HG03103 (cell line): ENCODE results near the gene CARD19.
A peak's percentile ranks its signal among the peaks of the same experiment; 100 is the strongest.

Source experiments
- ATAC-seq: cut with Tn5 transposase; IDR thresholded peaks from one replicate; pipeline ENCODE4 v1.9.1; 2021; ENCODE audit warnings: low read depth; ENCODE audit not compliant: unreplicated experiment

Gene CARD19

GRCh38 chr9:93096131-93096802 is at the start of gene CARD19:
Gene CARD19, plus strand, starts transcription at chr9:93096217. Its CDS starts 129 bp downstream, at chr9:93096346.
- peak; percentile 20 for ATAC-seq

- ATAC-seq: no peak
Observed at GRCh38 chr9:93048566-93049448, 47.2 kb upstream of the CARD19 start.

- ATAC-seq: no peak
Observed at GRCh38 chr9:93049491-93049890, 46.5 kb upstream of the CARD19 start.

- no peak for ATAC-seq
Observed at GRCh38 chr9:93050231-93050630, 45.8 kb upstream of the CARD19 start.

- no peak for ATAC-seq
Observed at GRCh38 chr9:93051680-93052089, 44.3 kb upstream of the CARD19 start.

- ATAC-seq: no peak
Observed at GRCh38 chr9:93052791-93053540, 43.1 kb upstream of the CARD19 start.

- ATAC-seq: no peak
Observed at GRCh38 chr9:93053781-93054331, 42.2 kb upstream of the CARD19 start.

GRCh38 chr9:93054758-93055704 is 41.0 kb upstream of the CARD19 start:
- ATAC-seq: no peak

GRCh38 chr9:93057042-93057702 is 38.8 kb upstream of the CARD19 start:
- no peak for ATAC-seq

- peak; percentile 3 for ATAC-seq
Observed at GRCh38 chr9:93057703-93058354, 38.2 kb upstream of the CARD19 start.

GRCh38 chr9:93058355-93059010 is 37.5 kb upstream of the CARD19 start, which contains the start of gene SUSD3:
Gene SUSD3, plus strand, starts transcription at chr9:93058701. Its CDS starts 42 bp downstream, at chr9:93058743.
- ATAC-seq: peak; percentile 37

- no peak for ATAC-seq
Observed at GRCh38 chr9:93059011-93059714, 36.9 kb upstream of the CARD19 start.

GRCh38 chr9:93059715-93060578 is 36.1 kb upstream of the CARD19 start:
- ATAC-seq: no peak

- ATAC-seq: no peak
Observed at GRCh38 chr9:93060746-93061259, 35.2 kb upstream of the CARD19 start.

- no peak for ATAC-seq
Observed at GRCh38 chr9:93061260-93061751, 34.7 kb upstream of the CARD19 start.
